ENCODE measurements around the gene CISTR.

GRCh38 chr12:53759261-53759660 lies 7.5 kb upstream of the CISTR start:
- TF ChIP-seq POLR2A (IDR thresholded peaks at IDR 0.05), result no peak
- TF ChIP-seq CTCF (IDR thresholded peaks at IDR 0.05), result no peak

All from heart left ventricle (tissue), 13 donors.